Omental fat pad (tissue), 4 donors: ENCODE results near the gene TOP2B. TPM values are rescaled to one million over a fixed set of nuclear protein-coding genes. Genes with fewer than 3 reads are reported as not detected.

Experiments
- ATAC-seq: fragments of 150-250 bp; one replicate; pipeline ENCODE4 v1.9.1; 2016; ENCODE audit warnings: mild to moderate bottlenecking, moderate library complexity; ENCODE audit not compliant: low FRiP score
- DNase-seq: peaks from one replicate; pipeline ENCODE4 v3.0.0-alpha.2; 2019; ENCODE audit warnings: low spot score
- total RNA-seq, 4 donors: library from RNA; depleted of rRNA; stranded (reverse); fragments of >200 nt; gene quantifications; one replicate each; pipeline ENCODE4 v1.1.0, GENCODE V29; 2016
- TF ChIP-seq, protein P1 (sequence below), 3 donors: fragments of 450-650 bp; IDR thresholded peaks; one replicate each; pipeline ENCODE4 v1.5.1; 2016 to 2017; ENCODE audit warnings: antibody characterized with exemption in 3 of 3, mild to moderate bottlenecking in 3 of 3, moderate library complexity in 2 of 3

Gene TOP2B
- total RNA-seq, 4 donors from 2014 or later, result 63.0 to 98.0 (median 64.3) TPM

DNA sequence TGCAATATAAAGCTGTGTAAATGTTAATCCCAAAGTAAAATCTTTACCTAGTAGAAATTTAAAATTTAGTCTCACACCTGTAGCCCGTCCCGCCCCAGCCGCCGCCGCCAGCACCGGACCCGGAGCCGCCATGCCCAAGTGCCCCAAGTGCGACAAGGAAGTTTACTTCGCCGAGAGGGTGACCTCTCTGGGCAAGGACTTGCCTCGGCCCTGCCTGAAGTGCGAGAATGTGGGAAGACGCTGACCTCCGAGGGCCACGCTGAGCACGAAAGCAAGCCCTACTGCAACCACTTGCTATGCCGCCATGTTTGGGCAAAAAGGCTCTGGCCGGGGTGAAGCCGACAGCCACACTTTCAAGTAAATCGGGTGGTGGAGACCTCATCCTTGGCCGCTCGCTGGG is 22.1 kb upstream of the TOP2B start:
- ATAC-seq, result no peak
- no peak for DNase-seq
- TF ChIP-seq, protein P1, sequence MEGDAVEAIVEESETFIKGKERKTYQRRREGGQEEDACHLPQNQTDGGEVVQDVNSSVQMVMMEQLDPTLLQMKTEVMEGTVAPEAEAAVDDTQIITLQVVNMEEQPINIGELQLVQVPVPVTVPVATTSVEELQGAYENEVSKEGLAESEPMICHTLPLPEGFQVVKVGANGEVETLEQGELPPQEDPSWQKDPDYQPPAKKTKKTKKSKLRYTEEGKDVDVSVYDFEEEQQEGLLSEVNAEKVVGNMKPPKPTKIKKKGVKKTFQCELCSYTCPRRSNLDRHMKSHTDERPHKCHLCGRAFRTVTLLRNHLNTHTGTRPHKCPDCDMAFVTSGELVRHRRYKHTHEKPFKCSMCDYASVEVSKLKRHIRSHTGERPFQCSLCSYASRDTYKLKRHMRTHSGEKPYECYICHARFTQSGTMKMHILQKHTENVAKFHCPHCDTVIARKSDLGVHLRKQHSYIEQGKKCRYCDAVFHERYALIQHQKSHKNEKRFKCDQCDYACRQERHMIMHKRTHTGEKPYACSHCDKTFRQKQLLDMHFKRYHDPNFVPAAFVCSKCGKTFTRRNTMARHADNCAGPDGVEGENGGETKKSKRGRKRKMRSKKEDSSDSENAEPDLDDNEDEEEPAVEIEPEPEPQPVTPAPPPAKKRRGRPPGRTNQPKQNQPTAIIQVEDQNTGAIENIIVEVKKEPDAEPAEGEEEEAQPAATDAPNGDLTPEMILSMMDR (IDR thresholded peaks at IDR 0.05), result no peak

DNA sequence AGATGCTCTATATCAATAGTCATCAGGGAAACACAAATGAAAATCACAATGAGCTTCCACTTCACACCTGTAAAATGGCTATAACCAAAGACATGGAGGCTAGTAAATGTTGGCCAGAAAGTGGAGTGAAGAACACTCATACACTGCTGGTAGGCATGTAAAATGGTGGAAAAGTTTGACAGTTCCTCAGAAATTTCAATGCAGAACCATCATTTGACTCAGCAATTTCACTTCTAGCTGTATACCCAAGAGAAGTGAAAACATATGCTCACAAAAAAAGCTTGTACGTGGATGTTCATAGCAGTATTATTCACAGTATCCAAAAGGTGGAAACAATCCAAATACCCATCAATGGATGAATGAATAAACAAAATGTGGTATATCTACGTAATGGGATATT is 19.2 kb upstream of the TOP2B start:
- no peak for ATAC-seq

DNA sequence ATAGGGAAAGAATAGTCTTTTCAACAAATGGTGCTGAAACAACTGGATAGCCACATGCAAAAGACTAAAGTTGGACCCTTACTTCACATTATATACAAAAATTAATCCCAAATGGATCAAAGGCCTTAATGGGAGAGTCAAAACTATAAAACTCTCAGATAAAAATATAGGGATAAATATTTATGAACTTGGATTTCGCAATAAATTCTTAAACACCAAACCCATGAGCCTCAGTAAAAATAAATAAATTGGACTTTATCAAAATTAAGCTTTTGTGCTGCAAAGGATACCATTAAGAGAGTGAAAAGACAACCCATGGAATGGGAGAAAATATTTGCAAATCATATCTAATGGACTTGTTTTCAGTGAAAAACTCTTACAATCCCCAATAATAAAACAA is 18.7 kb upstream of the TOP2B start:
- ATAC-seq, result no peak
- TF ChIP-seq, protein P1 (IDR thresholded peaks at IDR 0.05), result no peak

More for the DNA sequence above, 19.2 kb upstream of the TOP2B start:
- no peak for DNase-seq
- TF ChIP-seq, protein P1 (IDR thresholded peaks at IDR 0.05), result no peak

DNA sequence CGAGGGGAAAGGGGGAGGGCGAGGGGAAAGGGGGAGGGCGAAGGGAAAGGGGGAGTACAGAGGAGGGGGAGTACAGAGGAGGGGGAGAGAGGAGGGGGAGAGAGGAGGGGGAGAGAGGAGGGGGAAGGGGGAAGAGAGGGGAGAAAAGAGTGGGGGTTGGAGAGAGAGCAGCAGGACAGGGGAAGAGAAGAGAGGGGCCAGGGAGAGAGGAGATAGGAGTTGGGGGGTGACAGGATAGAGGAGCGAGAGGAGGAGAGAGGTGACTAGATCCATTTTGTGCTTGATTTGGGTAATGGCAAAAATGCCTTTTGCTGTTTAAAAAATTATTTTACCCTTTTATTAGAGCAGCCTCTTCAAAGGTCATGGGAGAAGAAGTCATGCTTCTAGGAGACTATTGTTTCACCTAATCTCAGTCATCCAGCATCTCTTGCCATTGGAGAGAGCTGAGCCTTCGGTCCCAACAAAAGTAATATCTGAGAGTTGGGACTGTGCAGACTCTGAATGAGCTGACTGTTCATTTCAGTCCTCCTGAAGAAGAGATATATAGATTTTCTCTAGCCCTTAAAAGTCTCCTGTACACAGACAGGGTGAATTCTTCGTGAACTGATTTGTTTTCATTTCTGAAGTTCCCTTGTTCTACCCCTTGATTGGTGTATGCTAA is 15.1 kb upstream of the TOP2B start:
- no peak for DNase-seq
- TF ChIP-seq, protein P1 (IDR thresholded peaks at IDR 0.05), result no peak
- no peak for ATAC-seq

More for the DNA sequence above, 18.7 kb upstream of the TOP2B start:
- no peak for DNase-seq

DNA sequence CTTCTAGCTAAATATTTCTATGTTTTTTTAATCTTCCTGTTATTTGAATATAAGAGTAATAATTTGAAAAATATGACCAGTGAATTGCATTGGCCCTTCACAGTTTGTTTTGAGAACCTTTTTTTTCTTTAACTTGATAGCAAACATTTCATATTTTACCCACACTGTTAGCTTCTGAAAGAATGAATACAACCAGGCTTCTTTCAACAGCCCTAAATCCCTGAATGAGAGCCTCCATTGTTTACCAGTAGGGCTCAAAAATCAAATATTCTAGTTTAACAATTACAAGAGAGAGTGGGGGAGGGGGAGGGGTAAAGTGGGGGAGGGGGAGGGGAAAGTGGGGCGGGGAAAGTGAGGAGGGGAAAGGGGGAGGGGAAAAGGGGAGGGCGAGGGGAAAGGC is 14.5 kb upstream of the TOP2B start:
- DNase-seq, result no peak
- TF ChIP-seq, protein P1 (IDR thresholded peaks at IDR 0.05), result no peak
- ATAC-seq, result no peak

DNA sequence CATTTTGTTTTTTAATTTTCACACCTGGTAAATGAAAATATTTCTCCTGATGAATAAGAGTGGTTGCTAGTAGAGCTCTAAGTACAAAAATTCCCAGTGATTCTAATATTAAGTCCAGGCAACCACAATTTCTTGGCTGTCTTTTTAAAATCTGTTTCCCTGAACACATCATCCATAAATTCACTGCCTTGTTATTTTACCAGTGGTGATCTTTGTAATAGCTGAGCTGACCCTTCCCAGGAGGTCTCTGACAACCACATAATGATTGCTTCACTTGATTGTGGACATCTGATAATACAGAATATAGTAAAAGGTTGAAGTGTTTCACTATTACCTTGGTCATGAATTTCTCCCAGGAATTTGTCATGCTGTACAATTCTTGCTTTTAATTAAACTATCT is 13.9 kb upstream of the TOP2B start:
- TF ChIP-seq, protein P1 (IDR thresholded peaks at IDR 0.05), result no peak
- DNase-seq, result no peak
- no peak for ATAC-seq

DNA sequence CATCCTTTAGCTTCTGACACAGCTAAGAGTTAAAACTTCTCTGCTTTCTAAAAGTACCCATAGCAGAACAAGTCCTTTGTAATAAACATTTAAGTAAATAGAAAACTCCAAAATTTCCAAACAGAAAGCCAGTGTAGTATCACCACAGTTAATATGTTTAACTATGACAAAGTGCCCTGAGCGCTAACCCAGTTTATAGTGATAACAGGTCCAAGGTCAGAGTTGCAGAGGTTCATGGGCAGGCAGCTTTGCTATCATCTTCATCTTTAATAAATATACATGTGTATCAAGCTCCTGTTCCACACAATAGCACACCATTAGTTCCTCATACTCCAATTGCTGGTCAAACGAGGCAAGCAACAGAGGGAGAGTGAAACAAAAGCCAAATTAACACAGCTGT is 12.4 kb upstream of the TOP2B start:
- TF ChIP-seq, protein P1 (IDR thresholded peaks at IDR 0.05), result no peak

More for the DNA sequence above, 12.4 kb upstream of the TOP2B start:
- no peak for DNase-seq
- ATAC-seq, result no peak
